ENCODE results near the gene IPO4. TPM values are rescaled to one million over a fixed set of nuclear protein-coding genes. Genes with fewer than 3 reads are reported as not detected.

Gene IPO4
- total and polyA plus RNA-seq, 10 of the 15 experiments (the other 5 are each of a cell fraction or from before 2014, with no cell fraction given), result 7.8 to 139 (median 37.6) TPM

GRCh38 chr14:24212924-24213865 lies 24.6 kb upstream of the IPO4 start, which contains the start of gene CHMP4A (continued):
- TF ChIP-seq CUX1 (IDR thresholded peaks at IDR 0.05; ENCODE audit: insufficient replicate concordance, low read depth, low read length), result no peak
- no peak for TF ChIP-seq ETV6 (conservative IDR thresholded peaks at IDR 0.05 in 1 of 2, IDR thresholded peaks at IDR 0.05 in 1 of 2; ENCODE audit: borderline replicate concordance in 1 of 2, low read depth in 1 of 2)
- no peak for TF ChIP-seq CBX3 (IDR thresholded peaks at IDR 0.05; ENCODE audit: borderline replicate concordance, low read depth)
- TF ChIP-seq MEF2B (IDR thresholded peaks at IDR 0.05; ENCODE audit: partially characterized antibody, poor library complexity, severe bottlenecking), result peak; percentile 65
- peak; percentile 45 for TF ChIP-seq SIX5 (IDR thresholded peaks at IDR 0.05; ENCODE audit: low read depth, low read length, severe bottlenecking)
- TF ChIP-seq FOS (IDR thresholded peaks at IDR 0.05; ENCODE audit: borderline replicate concordance, extremely low read depth, insufficient read length), result no peak
- no peak for TF ChIP-seq MEF2A (IDR thresholded peaks at IDR 0.05; ENCODE audit: insufficient read depth, low read depth, low read length)

All from GM12878 (cell line).